SK-N-SH (cell line): ENCODE data around the gene DNAJC25.

Source experiments
- CTCF ChIP-seq: fragments of 200-600 bp; sonication (generic); IDR thresholded peaks from 2 replicates; pipeline ENCODE4 v1.6.1; 2017; ENCODE audit warnings: antibody characterized with exemption, mild to moderate bottlenecking, moderate library complexity
- EZH2phosphoT487 ChIP-seq: fragments of 200-600 bp; sonication (generic); IDR thresholded peaks from 2 replicates; pipeline ENCODE4 v1.6.1; 2017; ENCODE audit warnings: low read depth, mixed run types, mild to moderate bottlenecking, antibody characterized with exemption, moderate library complexity, borderline replicate concordance
- GABPA ChIP-seq: IDR thresholded peaks from 2 replicates; pipeline ENCODE4 v1.4.0; 2012; ENCODE audit warnings: low read depth, mild to moderate bottlenecking
- NFIC ChIP-seq: IDR thresholded peaks from 2 replicates; pipeline ENCODE4 v1.4.0; 2012; ENCODE audit warnings: borderline replicate concordance
- POLR2AphosphoS5 ChIP-seq: IDR thresholded peaks from 2 replicates; pipeline ENCODE4 v1.6.1; 2012; ENCODE audit warnings: low read depth, low read length
- RAD21 ChIP-seq: IDR thresholded peaks from 2 replicates; pipeline ENCODE4 v1.6.1; 2012; ENCODE audit warnings: mild to moderate bottlenecking, low read length
- REST ChIP-seq: IDR thresholded peaks from 2 replicates; pipeline ENCODE4 v1.6.1; 2012; ENCODE audit warnings: mild to moderate bottlenecking, low read depth, low read length, moderate library complexity
- RXRA ChIP-seq: IDR thresholded peaks from 2 replicates; pipeline ENCODE4 v1.4.0; 2012; ENCODE audit warnings: low read depth, mild to moderate bottlenecking, borderline replicate concordance
- SIN3A ChIP-seq: IDR thresholded peaks from 2 replicates; pipeline ENCODE4 v1.6.1; 2012; ENCODE audit warnings: low read depth, mild to moderate bottlenecking, low read length, moderate library complexity, borderline replicate concordance
- TAF1 ChIP-seq: IDR thresholded peaks from 2 replicates; pipeline ENCODE4 v1.6.1; 2012; ENCODE audit warnings: low read depth, mild to moderate bottlenecking, low read length, moderate library complexity, borderline replicate concordance
- TCF12 ChIP-seq: IDR thresholded peaks from 2 replicates; pipeline ENCODE4 v1.4.0; 2012
- TEAD4 ChIP-seq: IDR thresholded peaks from 2 replicates; pipeline ENCODE4 v1.4.0; 2012; ENCODE audit warnings: mild to moderate bottlenecking, borderline replicate concordance; ENCODE audit not compliant: insufficient read depth

GRCh38 chr9:111661802-111662521 lies 30.8 kb downstream of the DNAJC25 start:
- TF ChIP-seq REST (no peak), POLR2AphosphoS5 (no peak), CTCF (no peak), SIN3A (no peak), RXRA (peak; percentile 9; the same call in 1 of the 2 replicates), GABPA (no peak), EZH2phosphoT487 (no peak), NFIC (no peak), TCF12 (no peak), TAF1 (no peak), RAD21 (no peak), TEAD4 (no peak)
